ENCODE results near the gene DECR2. TPM values are rescaled to one million over a fixed set of nuclear protein-coding genes. Genes with fewer than 3 reads are reported as not detected.

DECR2 gene
- total and polyA plus RNA-seq, 2 donors = 4.5 to 14.2 TPM

GRCh38 chr16:425082-425718, 23.5 kb downstream of the DECR2 start, which contains the start of gene RAB11FIP3:
Gene RAB11FIP3 (plus strand): TSS chr16:425649. CDS start chr16:426007, 358 bp downstream.
- WGBS = under 1% methylated on average over 77 of the region's 77 CpGs
- no peaks in the 10 kb centered on the region for H3K9me3 ChIP-seq (ENCODE audit: control insufficient read depth in 2 of 2, insufficient read depth in 1 of 2, low read length in 1 of 2)
- peaks cover 16 to 22% of the 10 kb centered on the region in 2 donors for H3K4me1 ChIP-seq (ENCODE audit: control insufficient read depth in 2 of 2, insufficient read depth in 2 of 2, low read length in 2 of 2)
- H3K4me3 ChIP-seq (ENCODE audit: low read length in 2 of 2) = peak within 1 kb of the TSS; percentile 61 to 85
- H3K27me3 ChIP-seq (ENCODE audit: control insufficient read depth in 2 of 2, insufficient read depth in 1 of 2, low read length in 1 of 2) = peaks cover 0 to 43% of the 10 kb centered on the region in 2 donors
- peaks cover 0 to 3% of the 10 kb centered on the region in 2 donors for H3K36me3 ChIP-seq (ENCODE audit: control insufficient read depth in 2 of 2, insufficient read depth in 2 of 2, low read length in 1 of 2)
- DNase-seq (ENCODE audit: low read depth in 6 of 9, low spot score in 9 of 9) = peak; percentile 39 to 93 (median 84)
- H3K27ac ChIP-seq (ENCODE audit: low read depth in 1 of 2, low read length in 1 of 2) = peak within 1 kb of the TSS; percentile 38 to 80

- H3K4me1 ChIP-seq (ENCODE audit: control insufficient read depth in 2 of 2, insufficient read depth in 2 of 2, low read length in 2 of 2) = peaks cover 16 to 22% of the 10 kb centered on the region in 2 donors
- H3K9me3 ChIP-seq (ENCODE audit: control insufficient read depth in 2 of 2, insufficient read depth in 1 of 2, low read length in 1 of 2) = no peaks in the 10 kb centered on the region
- H3K27ac ChIP-seq (ENCODE audit: low read depth in 1 of 2, low read length in 1 of 2) = peak overlapping the region in 1 of 2 donors; percentile 62
- no peak for DNase-seq (ENCODE audit: low read depth in 6 of 9, low spot score in 9 of 9)
- peaks cover 0 to 41% of the 10 kb centered on the region in 2 donors for H3K27me3 ChIP-seq (ENCODE audit: control insufficient read depth in 2 of 2, insufficient read depth in 1 of 2, low read length in 1 of 2)
- H3K36me3 ChIP-seq (ENCODE audit: control insufficient read depth in 2 of 2, insufficient read depth in 2 of 2, low read length in 1 of 2) = peaks cover 0 to 3% of the 10 kb centered on the region in 2 donors
- H3K4me3 ChIP-seq (ENCODE audit: low read length in 2 of 2) = peak overlapping the region in 1 of 2 donors; percentile 85
- WGBS = under 1% methylated on average over 63 of the region's 63 CpGs
These were observed 24.0 kb downstream of the DECR2 start for GRCh38 chr16:425740-426114.

- Histone ChIP-seq H3K27me3 (ENCODE audit: control insufficient read depth in 2 of 2, insufficient read depth in 1 of 2, low read length in 1 of 2) (peaks cover 0 to 40% of the 10 kb centered on the region in 2 donors), H3K27ac (ENCODE audit: low read depth in 1 of 2, low read length in 1 of 2) (no peak overlapping the region), H3K4me3 (ENCODE audit: low read length in 2 of 2) (peak overlapping the region; percentile 53 to 85), H3K36me3 (ENCODE audit: control insufficient read depth in 2 of 2, insufficient read depth in 2 of 2, low read length in 1 of 2) (peaks cover 0 to 3% of the 10 kb centered on the region in 2 donors), H3K9me3 (ENCODE audit: control insufficient read depth in 2 of 2, insufficient read depth in 1 of 2, low read length in 1 of 2) (no peaks in the 10 kb centered on the region), H3K4me1 (ENCODE audit: control insufficient read depth in 2 of 2, insufficient read depth in 2 of 2, low read length in 2 of 2) (peaks cover 16 to 22% of the 10 kb centered on the region in 2 donors)
- DNase-seq (ENCODE audit: low read depth in 6 of 9, low spot score in 9 of 9) = peak in 2 of 9 donors; percentile 3 to 9
- WGBS = 2% methylated on average over 97 of the region's 97 CpGs
These were observed 24.6 kb downstream of the DECR2 start for GRCh38 chr16:426115-426905.

DNA sequence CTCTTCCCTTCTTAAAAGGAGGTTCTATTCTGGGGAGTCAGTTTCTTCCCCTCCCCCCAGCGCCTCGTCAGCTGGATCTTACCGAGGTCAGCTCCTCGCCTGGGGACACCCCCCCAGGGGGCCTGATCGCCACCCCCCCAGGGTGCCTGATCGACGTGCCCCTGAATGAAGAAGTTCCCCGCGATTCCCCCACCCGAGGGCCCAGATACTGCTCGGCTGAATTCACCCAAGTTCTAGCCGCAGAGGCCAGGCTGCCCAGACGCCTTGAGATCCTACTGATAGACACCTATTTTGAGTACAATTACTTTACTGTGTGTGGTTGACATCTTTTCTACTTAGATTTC, 25.2 kb downstream of the DECR2 start:
- peak overlapping the region; percentile 53 to 85 for H3K4me3 ChIP-seq (ENCODE audit: low read length in 2 of 2)
- peak in 1 of 9 donors; percentile 6 for DNase-seq (ENCODE audit: low read depth in 6 of 9, low spot score in 9 of 9)
- H3K4me1 ChIP-seq (ENCODE audit: control insufficient read depth in 2 of 2, insufficient read depth in 2 of 2, low read length in 2 of 2) = peaks cover 16 to 22% of the 10 kb centered on the region in 2 donors
- peaks cover 0 to 40% of the 10 kb centered on the region in 2 donors for H3K27me3 ChIP-seq (ENCODE audit: control insufficient read depth in 2 of 2, insufficient read depth in 1 of 2, low read length in 1 of 2)
- 30% methylated on average over 13 of the region's 13 CpGs for WGBS
- H3K27ac ChIP-seq (ENCODE audit: low read depth in 1 of 2, low read length in 1 of 2) = no peak overlapping the region
- H3K9me3 ChIP-seq (ENCODE audit: control insufficient read depth in 2 of 2, insufficient read depth in 1 of 2, low read length in 1 of 2) = no peaks in the 10 kb centered on the region
- H3K36me3 ChIP-seq (ENCODE audit: control insufficient read depth in 2 of 2, insufficient read depth in 2 of 2, low read length in 1 of 2) = peaks cover 0 to 3% of the 10 kb centered on the region in 2 donors

GRCh38 chr16:427250-427649, 25.6 kb downstream of the DECR2 start:
- WGBS = 94% methylated on average over 10 of the region's 10 CpGs
- Histone ChIP-seq H3K9me3 (ENCODE audit: control insufficient read depth in 2 of 2, insufficient read depth in 1 of 2, low read length in 1 of 2) (no peaks in the 10 kb centered on the region), H3K4me3 (ENCODE audit: low read length in 2 of 2) (peak overlapping the region in 1 of 2 donors; percentile 7), H3K4me1 (ENCODE audit: control insufficient read depth in 2 of 2, insufficient read depth in 2 of 2, low read length in 2 of 2) (peaks cover 16 to 22% of the 10 kb centered on the region in 2 donors), H3K27ac (ENCODE audit: low read depth in 1 of 2, low read length in 1 of 2) (no peak overlapping the region), H3K36me3 (ENCODE audit: control insufficient read depth in 2 of 2, insufficient read depth in 2 of 2, low read length in 1 of 2) (peaks cover 0 to 3% of the 10 kb centered on the region in 2 donors), H3K27me3 (ENCODE audit: control insufficient read depth in 2 of 2, insufficient read depth in 1 of 2, low read length in 1 of 2) (peaks cover 0 to 40% of the 10 kb centered on the region in 2 donors)
- no peak for DNase-seq (ENCODE audit: low read depth in 6 of 9, low spot score in 9 of 9)

- 98% methylated on average over 7 of the region's 7 CpGs for whole genome bisulfite sequencing
- Histone ChIP-seq H3K4me3 (ENCODE audit: low read length in 2 of 2) (no peak overlapping the region), H3K9me3 (ENCODE audit: control insufficient read depth in 2 of 2, insufficient read depth in 1 of 2, low read length in 1 of 2) (no peaks in the 10 kb centered on the region), H3K36me3 (ENCODE audit: control insufficient read depth in 2 of 2, insufficient read depth in 2 of 2, low read length in 1 of 2) (peaks cover 3% of the 10 kb centered on the region in 2 donors), H3K27me3 (ENCODE audit: control insufficient read depth in 2 of 2, insufficient read depth in 1 of 2, low read length in 1 of 2) (peaks cover 0 to 14% of the 10 kb centered on the region in 2 donors), H3K4me1 (ENCODE audit: control insufficient read depth in 2 of 2, insufficient read depth in 2 of 2, low read length in 2 of 2) (peaks cover 13% of the 10 kb centered on the region in 2 donors), H3K27ac (ENCODE audit: low read depth in 1 of 2, low read length in 1 of 2) (no peak overlapping the region)
- DNase-seq (ENCODE audit: low read depth in 6 of 9, low spot score in 9 of 9) = no peak
These were observed 29.2 kb downstream of the DECR2 start for GRCh38 chr16:430904-431303.

DNA sequence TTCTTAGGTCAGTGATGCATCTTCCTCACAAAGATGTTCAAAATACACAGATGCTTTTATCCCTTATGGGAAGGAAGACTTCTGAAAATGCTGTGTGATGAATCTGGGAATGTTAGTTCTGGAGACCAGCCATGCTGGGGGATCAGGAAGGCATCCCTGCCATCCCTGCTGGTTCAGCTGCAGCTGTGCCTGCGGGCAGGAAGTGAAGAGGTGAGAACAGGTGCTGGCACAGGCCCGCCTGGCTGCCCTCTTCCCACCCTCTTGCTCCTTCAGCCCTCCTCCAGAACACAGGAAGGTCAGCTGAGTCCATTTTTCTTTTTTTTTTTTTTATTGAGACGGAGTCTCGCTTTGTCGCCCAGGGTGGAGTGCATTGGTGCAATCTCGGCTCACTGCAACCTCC, 38.9 kb downstream of the DECR2 start:
- WGBS = 84% methylated on average over 6 of the region's 6 CpGs
- Histone ChIP-seq H3K27ac (ENCODE audit: low read depth in 1 of 2, low read length in 1 of 2) (no peak overlapping the region), H3K36me3 (ENCODE audit: control insufficient read depth in 2 of 2, insufficient read depth in 2 of 2, low read length in 1 of 2) (peaks cover 0 to 4% of the 10 kb centered on the region in 2 donors), H3K27me3 (ENCODE audit: control insufficient read depth in 2 of 2, insufficient read depth in 1 of 2, low read length in 1 of 2) (no peaks in the 10 kb centered on the region), H3K4me1 (ENCODE audit: control insufficient read depth in 2 of 2, insufficient read depth in 2 of 2, low read length in 2 of 2) (no peaks in the 10 kb centered on the region), H3K9me3 (ENCODE audit: control insufficient read depth in 2 of 2, insufficient read depth in 1 of 2, low read length in 1 of 2) (peaks cover 0 to 4% of the 10 kb centered on the region in 2 donors), H3K4me3 (ENCODE audit: low read length in 2 of 2) (no peak overlapping the region)
- DNase-seq (ENCODE audit: low read depth in 6 of 9, low spot score in 9 of 9) = no peak

DNA sequence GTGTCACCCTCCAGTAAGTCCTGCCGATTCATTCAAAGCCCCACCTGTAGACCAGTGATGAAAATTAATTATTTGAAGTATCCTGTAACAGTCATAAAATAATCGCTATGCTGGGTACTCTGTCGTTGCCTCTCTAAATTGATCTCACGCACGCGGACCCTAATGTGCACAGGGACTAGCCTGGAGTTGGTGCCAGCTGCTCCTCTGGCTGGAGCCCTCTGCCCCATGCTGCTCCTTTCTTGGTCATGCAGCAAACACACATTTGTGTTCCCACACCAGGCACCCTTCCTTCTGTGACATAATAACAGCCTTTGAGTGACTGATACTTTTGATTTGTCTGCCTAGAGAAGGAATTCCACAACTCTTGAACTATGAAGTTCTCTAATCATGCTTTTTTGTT, 39.8 kb downstream of the DECR2 start:
- no peak overlapping the region for H3K4me3 ChIP-seq (ENCODE audit: low read length in 2 of 2)
- H3K27me3 ChIP-seq (ENCODE audit: control insufficient read depth in 2 of 2, insufficient read depth in 1 of 2, low read length in 1 of 2) = no peaks in the 10 kb centered on the region
- 98% methylated on average over 6 of the region's 6 CpGs for WGBS
- H3K4me1 ChIP-seq (ENCODE audit: control insufficient read depth in 2 of 2, insufficient read depth in 2 of 2, low read length in 2 of 2) = no peaks in the 10 kb centered on the region
- no peak for DNase-seq (ENCODE audit: low read depth in 6 of 9, low spot score in 9 of 9)
- H3K9me3 ChIP-seq (ENCODE audit: control insufficient read depth in 2 of 2, insufficient read depth in 1 of 2, low read length in 1 of 2) = peaks cover 0 to 4% of the 10 kb centered on the region in 2 donors
- peaks cover 0 to 4% of the 10 kb centered on the region in 2 donors for H3K36me3 ChIP-seq (ENCODE audit: control insufficient read depth in 2 of 2, insufficient read depth in 2 of 2, low read length in 1 of 2)
- H3K27ac ChIP-seq (ENCODE audit: low read depth in 1 of 2, low read length in 1 of 2) = no peak overlapping the region

- H3K27me3 ChIP-seq (ENCODE audit: control insufficient read depth in 2 of 2, insufficient read depth in 1 of 2, low read length in 1 of 2) = no peaks in the 10 kb centered on the region
- H3K4me1 ChIP-seq (ENCODE audit: control insufficient read depth in 2 of 2, insufficient read depth in 2 of 2, low read length in 2 of 2) = no peaks in the 10 kb centered on the region
- no peaks in the 10 kb centered on the region for H3K9me3 ChIP-seq (ENCODE audit: control insufficient read depth in 2 of 2, insufficient read depth in 1 of 2, low read length in 1 of 2)
- no peak overlapping the region for H3K27ac ChIP-seq (ENCODE audit: low read depth in 1 of 2, low read length in 1 of 2)
- 96% methylated on average over 6 of the region's 6 CpGs for WGBS
- DNase-seq (ENCODE audit: low read depth in 6 of 9, low spot score in 9 of 9) = no peak
- H3K36me3 ChIP-seq (ENCODE audit: control insufficient read depth in 2 of 2, insufficient read depth in 2 of 2, low read length in 1 of 2) = peaks cover 0 to 4% of the 10 kb centered on the region in 2 donors
- H3K4me3 ChIP-seq (ENCODE audit: low read length in 2 of 2) = no peak overlapping the region
These were observed 41.3 kb downstream of the DECR2 start for GRCh38 chr16:442976-443375.

All from thymus (tissue), 11 donors.